HCT116 (cell line): ENCODE results near the gene CDH2.

ENCODE experiments used
- CBX3 ChIP-seq: IDR thresholded peaks from 2 replicates; pipeline ENCODE4 v1.6.1; 2012; ENCODE audit warnings: low read depth
- CEBPB ChIP-seq: IDR thresholded peaks from 2 replicates; pipeline ENCODE4 v1.6.1; 2012; ENCODE audit warnings: low read depth
- FOSL1 ChIP-seq: IDR thresholded peaks from 2 replicates; pipeline ENCODE4 v1.6.1; 2012; ENCODE audit warnings: low read depth
- JUND ChIP-seq: IDR thresholded peaks from 2 replicates; pipeline ENCODE4 v1.6.1; 2012
- POLR2A ChIP-seq: IDR thresholded peaks from 2 replicates; pipeline ENCODE4 v1.7.0; 2011; ENCODE audit warnings: borderline replicate concordance; ENCODE audit not compliant: insufficient read depth, insufficient read length; ENCODE audit errors: extremely low read depth
- POLR2AphosphoS5 ChIP-seq: IDR thresholded peaks from 2 replicates; pipeline ENCODE4 v1.6.1; 2011; ENCODE audit warnings: mild to moderate bottlenecking, low read depth, low read length, moderate library complexity
- SIN3A ChIP-seq: IDR thresholded peaks from 2 replicates; pipeline ENCODE4 v1.6.1; 2012; ENCODE audit warnings: low read depth
- TF ChIP-seq, protein P1 (sequence below): IDR thresholded peaks from 2 replicates; pipeline ENCODE4 v1.6.1; 2012; ENCODE audit warnings: low read depth
- TF ChIP-seq, protein P2 (sequence below), 3 experiments: fragments of 200-600 bp in 1 of 3; sonication (generic) in 1 of 3; IDR thresholded peaks in 2 of 3; conservative IDR thresholded peaks in 1 of 3; 2 replicates each; pipeline ENCODE4 v1.5.1; 2012 to 2017; ENCODE audit warnings: low read depth in 2 of 3, low read length in 2 of 3, antibody characterized with exemption in 1 of 3, borderline replicate concordance in 1 of 3, control low read depth in 1 of 3, mild to moderate bottlenecking in 1 of 3, mixed read lengths in 1 of 3, mixed run types in 1 of 3, moderate library complexity in 1 of 3; ENCODE audit not compliant: insufficient read depth in 1 of 3

DNA sequence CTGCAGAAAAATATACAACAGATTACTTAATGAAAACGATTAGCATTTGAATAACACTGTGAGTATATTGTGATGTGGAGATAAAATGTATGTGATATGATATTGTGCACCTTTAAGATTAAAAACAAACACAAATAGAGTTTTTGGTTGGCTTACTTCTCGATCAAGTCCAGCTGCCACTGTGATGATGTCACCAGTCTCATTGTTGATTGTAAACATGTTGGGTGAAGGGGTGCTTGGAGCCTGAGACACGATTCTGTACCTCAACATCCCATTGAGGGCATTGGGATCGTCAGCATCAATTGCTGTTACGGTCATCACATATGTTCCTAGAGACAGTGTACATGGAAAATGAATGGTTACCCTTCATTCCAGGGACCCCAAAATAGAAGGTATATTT is 174.1 kb downstream of the CDH2 start:
- TF ChIP-seq, protein P1, sequence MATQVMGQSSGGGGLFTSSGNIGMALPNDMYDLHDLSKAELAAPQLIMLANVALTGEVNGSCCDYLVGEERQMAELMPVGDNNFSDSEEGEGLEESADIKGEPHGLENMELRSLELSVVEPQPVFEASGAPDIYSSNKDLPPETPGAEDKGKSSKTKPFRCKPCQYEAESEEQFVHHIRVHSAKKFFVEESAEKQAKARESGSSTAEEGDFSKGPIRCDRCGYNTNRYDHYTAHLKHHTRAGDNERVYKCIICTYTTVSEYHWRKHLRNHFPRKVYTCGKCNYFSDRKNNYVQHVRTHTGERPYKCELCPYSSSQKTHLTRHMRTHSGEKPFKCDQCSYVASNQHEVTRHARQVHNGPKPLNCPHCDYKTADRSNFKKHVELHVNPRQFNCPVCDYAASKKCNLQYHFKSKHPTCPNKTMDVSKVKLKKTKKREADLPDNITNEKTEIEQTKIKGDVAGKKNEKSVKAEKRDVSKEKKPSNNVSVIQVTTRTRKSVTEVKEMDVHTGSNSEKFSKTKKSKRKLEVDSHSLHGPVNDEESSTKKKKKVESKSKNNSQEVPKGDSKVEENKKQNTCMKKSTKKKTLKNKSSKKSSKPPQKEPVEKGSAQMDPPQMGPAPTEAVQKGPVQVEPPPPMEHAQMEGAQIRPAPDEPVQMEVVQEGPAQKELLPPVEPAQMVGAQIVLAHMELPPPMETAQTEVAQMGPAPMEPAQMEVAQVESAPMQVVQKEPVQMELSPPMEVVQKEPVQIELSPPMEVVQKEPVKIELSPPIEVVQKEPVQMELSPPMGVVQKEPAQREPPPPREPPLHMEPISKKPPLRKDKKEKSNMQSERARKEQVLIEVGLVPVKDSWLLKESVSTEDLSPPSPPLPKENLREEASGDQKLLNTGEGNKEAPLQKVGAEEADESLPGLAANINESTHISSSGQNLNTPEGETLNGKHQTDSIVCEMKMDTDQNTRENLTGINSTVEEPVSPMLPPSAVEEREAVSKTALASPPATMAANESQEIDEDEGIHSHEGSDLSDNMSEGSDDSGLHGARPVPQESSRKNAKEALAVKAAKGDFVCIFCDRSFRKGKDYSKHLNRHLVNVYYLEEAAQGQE, result no peak
- no peak for TF ChIP-seq POLR2AphosphoS5
- no peak for TF ChIP-seq JUND
- no peak for TF ChIP-seq FOSL1
- TF ChIP-seq, protein P2, sequence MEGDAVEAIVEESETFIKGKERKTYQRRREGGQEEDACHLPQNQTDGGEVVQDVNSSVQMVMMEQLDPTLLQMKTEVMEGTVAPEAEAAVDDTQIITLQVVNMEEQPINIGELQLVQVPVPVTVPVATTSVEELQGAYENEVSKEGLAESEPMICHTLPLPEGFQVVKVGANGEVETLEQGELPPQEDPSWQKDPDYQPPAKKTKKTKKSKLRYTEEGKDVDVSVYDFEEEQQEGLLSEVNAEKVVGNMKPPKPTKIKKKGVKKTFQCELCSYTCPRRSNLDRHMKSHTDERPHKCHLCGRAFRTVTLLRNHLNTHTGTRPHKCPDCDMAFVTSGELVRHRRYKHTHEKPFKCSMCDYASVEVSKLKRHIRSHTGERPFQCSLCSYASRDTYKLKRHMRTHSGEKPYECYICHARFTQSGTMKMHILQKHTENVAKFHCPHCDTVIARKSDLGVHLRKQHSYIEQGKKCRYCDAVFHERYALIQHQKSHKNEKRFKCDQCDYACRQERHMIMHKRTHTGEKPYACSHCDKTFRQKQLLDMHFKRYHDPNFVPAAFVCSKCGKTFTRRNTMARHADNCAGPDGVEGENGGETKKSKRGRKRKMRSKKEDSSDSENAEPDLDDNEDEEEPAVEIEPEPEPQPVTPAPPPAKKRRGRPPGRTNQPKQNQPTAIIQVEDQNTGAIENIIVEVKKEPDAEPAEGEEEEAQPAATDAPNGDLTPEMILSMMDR (IDR thresholded peaks at IDR 0.05 in 2 of 3, conservative IDR thresholded peaks at IDR 0.05 in 1 of 3; ENCODE audit: borderline replicate concordance in 1 of 3, insufficient read depth in 1 of 3, low read depth in 2 of 3, low read length in 2 of 3), result no peak
- TF ChIP-seq POLR2A, result no peak
- TF ChIP-seq CEBPB, result no peak
- TF ChIP-seq SIN3A, result no peak
- TF ChIP-seq CBX3, result no peak
